Right lobe of liver (tissue), 4 donors: ENCODE results near the gene CD109.

Experiments used
- CTCF ChIP-seq, 4 donors: fragments of 200-600 bp in 3 of 4; fragments of 450-650 bp in 1 of 4; IDR thresholded peaks; one replicate each; pipeline versions ENCODE4 v1.5.1 to v1.8.0; 2016 to 2022; ENCODE audit warnings: antibody characterized with exemption in 4 of 4, mild to moderate bottlenecking in 2 of 4
- POLR2A ChIP-seq: fragments of 450-650 bp; IDR thresholded peaks from one replicate; pipeline ENCODE4 v1.6.1; 2017; ENCODE audit warnings: antibody characterized with exemption, mild to moderate bottlenecking
- donor health status: DM: no; HTN: no; CAD: no.
- donor health status: DM: no; HTN: no; CAD: no.
- donor health status: DM: no; HTN: yes; CAD: no.

- TF ChIP-seq CTCF (IDR thresholded peaks at IDR 0.05) (no peak), POLR2A (no peak)
Observed at GRCh38 chr6:73797861-73798260, 101.9 kb downstream of the CD109 start.
